K562 (cell line): ENCODE measurements around the gene ETHE1. TPM values are rescaled to one million over a fixed set of nuclear protein-coding genes. Genes with fewer than 3 reads are reported as not detected.

Experiments
- ATF7 ChIP-seq: fragments of 450-650 bp; IDR thresholded peaks from 2 replicates; pipeline ENCODE4 v1.7.1; 2014; ENCODE audit warnings: mild to moderate bottlenecking, moderate library complexity
- CBFA2T3 ChIP-seq: fragments of 450-650 bp; IDR thresholded peaks from 2 replicates; pipeline ENCODE4 v1.6.1; 2017
- CREBBP ChIP-seq: IDR thresholded peaks from one replicate; pipeline ENCODE4 v1.6.1; 2012; ENCODE audit warnings: low read depth, mild to moderate bottlenecking, control low read depth, inconsistent platforms, low read length
- CTBP1 ChIP-seq: fragments of 450-650 bp; IDR thresholded peaks from 2 replicates; pipeline ENCODE4 v1.6.1; 2016; ENCODE audit warnings: borderline replicate concordance
- MAX ChIP-seq: sonication (generic); formaldehyde crosslinking; IDR thresholded peaks from 2 replicates; pipeline ENCODE4 v1.9.0; 2022; ENCODE audit warnings: mild to moderate bottlenecking, missing genetic modification reagents
- MEIS2 ChIP-seq: fragments of 450-650 bp; IDR thresholded peaks from 2 replicates; pipeline ENCODE4 v1.6.1; 2014; ENCODE audit warnings: mild to moderate bottlenecking; ENCODE audit not compliant: partially characterized antibody
- NONO ChIP-seq, 2 experiments: fragments of 200-400 bp in 1 of 2; fragments of 450-650 bp in 1 of 2; formaldehyde crosslinking in 1 of 2; IDR thresholded peaks; 2 replicates each; pipeline ENCODE4 v1.6.1; 2017; ENCODE audit warnings: low read depth in 2 of 2, mild to moderate bottlenecking in 2 of 2, moderate library complexity in 2 of 2, low read length in 1 of 2
- NR3C1 ChIP-seq: sonication (generic); formaldehyde crosslinking; IDR thresholded peaks from 2 replicates; pipeline ENCODE4 v1.8.1; 2022; ENCODE audit warnings: missing genetic modification reagents
- PML ChIP-seq: IDR thresholded peaks from 2 replicates; pipeline ENCODE4 v1.6.1; 2012; ENCODE audit warnings: low read length, inconsistent platforms
- PRDM10 ChIP-seq: fragments of 450-650 bp; IDR thresholded peaks from 2 replicates; pipeline ENCODE4 v1.6.1; 2018; ENCODE audit not compliant: partially characterized antibody
- TGIF2 ChIP-seq: sonication (generic); formaldehyde crosslinking; IDR thresholded peaks from 2 replicates; pipeline ENCODE4 v1.8.1; 2022; ENCODE audit warnings: mild to moderate bottlenecking, missing genetic modification reagents, moderate library complexity
- TRIM24 ChIP-seq, 2 experiments: fragments of 450-650 bp; IDR thresholded peaks; 2 replicates each; pipeline ENCODE4 v1.6.1; 2016
- ZNF217 ChIP-seq: sonication (generic); formaldehyde crosslinking; IDR thresholded peaks from 2 replicates; pipeline ENCODE4 v1.8.0; 2022; ENCODE audit warnings: mild to moderate bottlenecking, missing genetic modification reagents
- ZNF316 ChIP-seq: fragments of 450-650 bp; IDR thresholded peaks from 2 replicates; pipeline ENCODE4 v1.6.1; 2016
- polyA plus RNA-seq, 8 experiments: library from polyadenylated mRNA; depleted of rRNA in 4 of 8; stranded (reverse) in 5 of 8; unstranded in 3 of 8; fragments of >200 nt; fragmentation: Nextera tagmentation in 2 of 8; fragmentation: Illumina TruSeq in 1 of 8; extraction: Ambion mirVana in 2 of 8; extraction: Trizol in 1 of 8; gene quantifications; 2 replicates each; pipeline versions ENCODE4 v1.2.1 to v1.2.3, GENCODE V29; 2011 to 2014; ENCODE audit warnings: inconsistent platforms in 1 of 8, missing spikeins in 1 of 8
- total RNA-seq, 7 experiments: library from RNA; depleted of rRNA in 6 of 7; stranded (reverse); fragments of >200 nt in 6 of 7; fragmentation: Illumina TruSeq in 2 of 7; extraction: Trizol in 2 of 7; gene quantifications; 2 replicates each; pipeline versions ENCODE4 v1.2.1 to v1.2.3, GENCODE V29; 2011 to 2021; ENCODE audit warnings: low replicate concordance in 1 of 7
- TF ChIP-seq, protein P1 (sequence below): fragments of 200-600 bp; sonication (generic); IDR thresholded peaks from one replicate; pipeline ENCODE4 v1.6.1; 2012; ENCODE audit warnings: mild to moderate bottlenecking, low read depth, low read length, inconsistent platforms

Gene ETHE1
- total and polyA plus RNA-seq, 9 of the 15 experiments (the other 6 are each of a cell fraction or from before 2014, with no cell fraction given): 2.9 to 21.0 (median 10.2) TPM

- TF ChIP-seq MEIS2 (peak; percentile 66), CTBP1 (peak; percentile 26; the same call in 1 of the 2 replicates), NONO (IDR thresholded peaks at IDR 0.05; ENCODE audit: low read depth in 2 of 2, low read length in 1 of 2) (no peak), ZNF217 (no peak), TRIM24 (IDR thresholded peaks at IDR 0.05) (0 out of 4 replicates have a peak, but pooled peaks of 1 of the 2 experiments have one; percentile 9), ATF7 (no peak), MAX (CRISPR knock-in tag) (no peak), NR3C1 (CRISPR knock-in tag) (no peak), CBFA2T3 (peak; percentile 36; the same call in 1 of the 2 replicates), ZNF316 (peak; percentile 68), TGIF2 (no peak), CREBBP (no peak), PRDM10 (peak; percentile 82), PML (no peak)
- TF ChIP-seq, protein P1, sequence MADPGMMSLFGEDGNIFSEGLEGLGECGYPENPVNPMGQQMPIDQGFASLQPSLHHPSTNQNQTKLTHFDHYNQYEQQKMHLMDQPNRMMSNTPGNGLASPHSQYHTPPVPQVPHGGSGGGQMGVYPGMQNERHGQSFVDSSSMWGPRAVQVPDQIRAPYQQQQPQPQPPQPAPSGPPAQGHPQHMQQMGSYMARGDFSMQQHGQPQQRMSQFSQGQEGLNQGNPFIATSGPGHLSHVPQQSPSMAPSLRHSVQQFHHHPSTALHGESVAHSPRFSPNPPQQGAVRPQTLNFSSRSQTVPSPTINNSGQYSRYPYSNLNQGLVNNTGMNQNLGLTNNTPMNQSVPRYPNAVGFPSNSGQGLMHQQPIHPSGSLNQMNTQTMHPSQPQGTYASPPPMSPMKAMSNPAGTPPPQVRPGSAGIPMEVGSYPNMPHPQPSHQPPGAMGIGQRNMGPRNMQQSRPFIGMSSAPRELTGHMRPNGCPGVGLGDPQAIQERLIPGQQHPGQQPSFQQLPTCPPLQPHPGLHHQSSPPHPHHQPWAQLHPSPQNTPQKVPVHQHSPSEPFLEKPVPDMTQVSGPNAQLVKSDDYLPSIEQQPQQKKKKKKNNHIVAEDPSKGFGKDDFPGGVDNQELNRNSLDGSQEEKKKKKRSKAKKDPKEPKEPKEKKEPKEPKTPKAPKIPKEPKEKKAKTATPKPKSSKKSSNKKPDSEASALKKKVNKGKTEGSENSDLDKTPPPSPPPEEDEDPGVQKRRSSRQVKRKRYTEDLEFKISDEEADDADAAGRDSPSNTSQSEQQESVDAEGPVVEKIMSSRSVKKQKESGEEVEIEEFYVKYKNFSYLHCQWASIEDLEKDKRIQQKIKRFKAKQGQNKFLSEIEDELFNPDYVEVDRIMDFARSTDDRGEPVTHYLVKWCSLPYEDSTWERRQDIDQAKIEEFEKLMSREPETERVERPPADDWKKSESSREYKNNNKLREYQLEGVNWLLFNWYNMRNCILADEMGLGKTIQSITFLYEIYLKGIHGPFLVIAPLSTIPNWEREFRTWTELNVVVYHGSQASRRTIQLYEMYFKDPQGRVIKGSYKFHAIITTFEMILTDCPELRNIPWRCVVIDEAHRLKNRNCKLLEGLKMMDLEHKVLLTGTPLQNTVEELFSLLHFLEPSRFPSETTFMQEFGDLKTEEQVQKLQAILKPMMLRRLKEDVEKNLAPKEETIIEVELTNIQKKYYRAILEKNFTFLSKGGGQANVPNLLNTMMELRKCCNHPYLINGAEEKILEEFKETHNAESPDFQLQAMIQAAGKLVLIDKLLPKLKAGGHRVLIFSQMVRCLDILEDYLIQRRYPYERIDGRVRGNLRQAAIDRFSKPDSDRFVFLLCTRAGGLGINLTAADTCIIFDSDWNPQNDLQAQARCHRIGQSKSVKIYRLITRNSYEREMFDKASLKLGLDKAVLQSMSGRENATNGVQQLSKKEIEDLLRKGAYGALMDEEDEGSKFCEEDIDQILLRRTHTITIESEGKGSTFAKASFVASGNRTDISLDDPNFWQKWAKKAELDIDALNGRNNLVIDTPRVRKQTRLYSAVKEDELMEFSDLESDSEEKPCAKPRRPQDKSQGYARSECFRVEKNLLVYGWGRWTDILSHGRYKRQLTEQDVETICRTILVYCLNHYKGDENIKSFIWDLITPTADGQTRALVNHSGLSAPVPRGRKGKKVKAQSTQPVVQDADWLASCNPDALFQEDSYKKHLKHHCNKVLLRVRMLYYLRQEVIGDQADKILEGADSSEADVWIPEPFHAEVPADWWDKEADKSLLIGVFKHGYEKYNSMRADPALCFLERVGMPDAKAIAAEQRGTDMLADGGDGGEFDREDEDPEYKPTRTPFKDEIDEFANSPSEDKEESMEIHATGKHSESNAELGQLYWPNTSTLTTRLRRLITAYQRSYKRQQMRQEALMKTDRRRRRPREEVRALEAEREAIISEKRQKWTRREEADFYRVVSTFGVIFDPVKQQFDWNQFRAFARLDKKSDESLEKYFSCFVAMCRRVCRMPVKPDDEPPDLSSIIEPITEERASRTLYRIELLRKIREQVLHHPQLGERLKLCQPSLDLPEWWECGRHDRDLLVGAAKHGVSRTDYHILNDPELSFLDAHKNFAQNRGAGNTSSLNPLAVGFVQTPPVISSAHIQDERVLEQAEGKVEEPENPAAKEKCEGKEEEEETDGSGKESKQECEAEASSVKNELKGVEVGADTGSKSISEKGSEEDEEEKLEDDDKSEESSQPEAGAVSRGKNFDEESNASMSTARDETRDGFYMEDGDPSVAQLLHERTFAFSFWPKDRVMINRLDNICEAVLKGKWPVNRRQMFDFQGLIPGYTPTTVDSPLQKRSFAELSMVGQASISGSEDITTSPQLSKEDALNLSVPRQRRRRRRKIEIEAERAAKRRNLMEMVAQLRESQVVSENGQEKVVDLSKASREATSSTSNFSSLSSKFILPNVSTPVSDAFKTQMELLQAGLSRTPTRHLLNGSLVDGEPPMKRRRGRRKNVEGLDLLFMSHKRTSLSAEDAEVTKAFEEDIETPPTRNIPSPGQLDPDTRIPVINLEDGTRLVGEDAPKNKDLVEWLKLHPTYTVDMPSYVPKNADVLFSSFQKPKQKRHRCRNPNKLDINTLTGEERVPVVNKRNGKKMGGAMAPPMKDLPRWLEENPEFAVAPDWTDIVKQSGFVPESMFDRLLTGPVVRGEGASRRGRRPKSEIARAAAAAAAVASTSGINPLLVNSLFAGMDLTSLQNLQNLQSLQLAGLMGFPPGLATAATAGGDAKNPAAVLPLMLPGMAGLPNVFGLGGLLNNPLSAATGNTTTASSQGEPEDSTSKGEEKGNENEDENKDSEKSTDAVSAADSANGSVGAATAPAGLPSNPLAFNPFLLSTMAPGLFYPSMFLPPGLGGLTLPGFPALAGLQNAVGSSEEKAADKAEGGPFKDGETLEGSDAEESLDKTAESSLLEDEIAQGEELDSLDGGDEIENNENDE: no peak
Measured at GRCh38 chr19:43457809-43458208, 69.2 kb downstream of the ETHE1 start (continued).
